ENCODE results near the gene PPP1R15B. TPM values are rescaled to one million over a fixed set of nuclear protein-coding genes. Genes with fewer than 3 reads are reported as not detected.

Gene PPP1R15B
- total and polyA plus RNA-seq, 2 experiments from 2014 or later, result 34.0 to 77.0 TPM

- Histone ChIP-seq H3K4me1 (ENCODE audit: insufficient read depth) (peaks cover 5% of the 10 kb centered on the region), H3K4me3 (no peak overlapping the region), H3K9me3 (ENCODE audit: low read depth) (no peaks in the 10 kb centered on the region), H3K4me2 (no peak overlapping the region), H3K36me3 (replicated peaks; ENCODE audit: insufficient read depth, low read depth) (no peaks in the 10 kb centered on the region), H3K27me3 (no peaks in the 10 kb centered on the region), H3K9me2 (replicated peaks; ENCODE audit: insufficient read depth) (no peaks in the 10 kb centered on the region), H3K79me2 (no peaks in the 10 kb centered on the region), H3K27ac (peak overlapping the region; percentile 32), H4K20me1 (ENCODE audit: insufficient read depth, poor library complexity, severe bottlenecking) (no peaks in the 10 kb centered on the region), H2AFZ (no peak overlapping the region)
- no peak for TF ChIP-seq EZH2phosphoT487 (IDR thresholded peaks at IDR 0.05; ENCODE audit: low read depth, severe bottlenecking, unreplicated experiment)
- TF ChIP-seq EZH2 (IDR thresholded peaks at IDR 0.05; ENCODE audit: borderline replicate concordance), result no peak
- no peak for TF ChIP-seq CTCF (IDR thresholded peaks at IDR 0.05; ENCODE audit: poor library complexity)
- WGBS (ENCODE audit: low lambda C conversion rate, missing lambda C conversion rate), result 85% methylated on average over 13 of the region's 13 CpGs
- DNase-seq (ENCODE audit: low spot score), result no peak
Measured at GRCh38 chr1:204439621-204440375, 28.2 kb upstream of the PPP1R15B start.

GRCh38 chr1:204438628-204439027, 27.0 kb upstream of the PPP1R15B start:
- H3K4me3 ChIP-seq, result no peak overlapping the region
- 74% methylated on average over 7 of the region's 7 CpGs for whole genome bisulfite sequencing (ENCODE audit: low lambda C conversion rate, missing lambda C conversion rate)
- H3K36me3 ChIP-seq (replicated peaks; ENCODE audit: insufficient read depth, low read depth), result no peaks in the 10 kb centered on the region
- DNase-seq (ENCODE audit: low spot score), result peak; percentile 76
- no peaks in the 10 kb centered on the region for H3K79me2 ChIP-seq
- H3K9me2 ChIP-seq (replicated peaks; ENCODE audit: insufficient read depth), result no peaks in the 10 kb centered on the region
- no peak overlapping the region for H3K4me2 ChIP-seq
- no peaks in the 10 kb centered on the region for H3K27me3 ChIP-seq
- peaks cover 5% of the 10 kb centered on the region for H3K4me1 ChIP-seq (ENCODE audit: insufficient read depth)
- H3K9me3 ChIP-seq (ENCODE audit: low read depth), result no peaks in the 10 kb centered on the region
- no peak overlapping the region for H2AFZ ChIP-seq
- no peaks in the 10 kb centered on the region for H4K20me1 ChIP-seq (ENCODE audit: insufficient read depth, poor library complexity, severe bottlenecking)
- peak overlapping the region; percentile 71 for H3K27ac ChIP-seq
- TF ChIP-seq CTCF (IDR thresholded peaks at IDR 0.05; ENCODE audit: poor library complexity) (no peak), EZH2phosphoT487 (IDR thresholded peaks at IDR 0.05; ENCODE audit: low read depth, severe bottlenecking, unreplicated experiment) (no peak), EZH2 (IDR thresholded peaks at IDR 0.05; ENCODE audit: borderline replicate concordance) (no peak)

GRCh38 chr1:204437796-204438570, 26.4 kb upstream of the PPP1R15B start:
- Histone ChIP-seq H4K20me1 (ENCODE audit: insufficient read depth, poor library complexity, severe bottlenecking) (no peaks in the 10 kb centered on the region), H3K27ac (peak overlapping the region; percentile 71), H3K79me2 (no peaks in the 10 kb centered on the region), H3K4me1 (ENCODE audit: insufficient read depth) (peaks cover 5% of the 10 kb centered on the region), H3K9me2 (replicated peaks; ENCODE audit: insufficient read depth) (no peaks in the 10 kb centered on the region), H3K4me2 (no peak overlapping the region), H3K4me3 (no peak overlapping the region), H3K27me3 (no peaks in the 10 kb centered on the region), H3K9me3 (ENCODE audit: low read depth) (no peaks in the 10 kb centered on the region), H3K36me3 (replicated peaks; ENCODE audit: insufficient read depth, low read depth) (no peaks in the 10 kb centered on the region), H2AFZ (no peak overlapping the region)
- no peak for DNase-seq (ENCODE audit: low spot score)
- WGBS (ENCODE audit: low lambda C conversion rate, missing lambda C conversion rate), result 73% methylated on average over 8 of the region's 8 CpGs
- no peak for TF ChIP-seq EZH2 (IDR thresholded peaks at IDR 0.05; ENCODE audit: borderline replicate concordance)
- no peak for TF ChIP-seq CTCF (IDR thresholded peaks at IDR 0.05; ENCODE audit: poor library complexity)
- TF ChIP-seq EZH2phosphoT487 (IDR thresholded peaks at IDR 0.05; ENCODE audit: low read depth, severe bottlenecking, unreplicated experiment), result no peak
